Stomach (tissue), 9 donors: ENCODE results near the gene ZFAND5. TPM values are rescaled to one million over a fixed set of nuclear protein-coding genes. Genes with fewer than 3 reads are reported as not detected.
A peak's percentile ranks its signal among the peaks of the same experiment; 100 is the strongest.

Source experiments
- DNase-seq, 2 donors: peaks; one replicate each; pipeline versions ENCODE4 v3.0.0 to v3.0.0-alpha.2; 2013 to 2019
- H3K27ac ChIP-seq, 5 donors: fragments of 200-600 bp in 4 of 5; sonication (generic) in 4 of 5; one replicate each; pipeline ENCODE4 v1.5.1; 2013 to 2019; ENCODE audit warnings: mild to moderate bottlenecking in 1 of 5, moderate library complexity in 1 of 5
- H3K27me3 ChIP-seq, 3 donors: fragments of 200-600 bp; sonication (generic); one replicate each; pipeline ENCODE4 v1.5.1; 2017 to 2019; ENCODE audit warnings: mixed run types in 1 of 3
- H3K36me3 ChIP-seq, 4 donors: fragments of 200-600 bp; sonication (generic); 1 replicate in 3 of 4; 2 replicates in 1 of 4; pipeline ENCODE4 v1.5.1; 2016 to 2019
- H3K4me1 ChIP-seq, 4 donors: fragments of 200-600 bp; sonication (generic); one replicate each; pipeline ENCODE4 v1.5.1; 2016 to 2019
- H3K4me3 ChIP-seq, 4 donors: fragments of 200-600 bp; sonication (generic) in 3 of 4; one replicate each; pipeline ENCODE4 v1.5.1; 2016 to 2019; ENCODE audit warnings: mild to moderate bottlenecking in 1 of 4
- H3K9me3 ChIP-seq, 4 donors: fragments of 200-600 bp; sonication (generic); one replicate each; pipeline ENCODE4 v1.5.1; 2016 to 2019
- EP300 ChIP-seq: sonication (generic); formaldehyde crosslinking; IDR thresholded peaks from one replicate; pipeline ENCODE4 v1.6.1; 2017; ENCODE audit warnings: antibody characterized with exemption
- POLR2A ChIP-seq, 4 donors: fragments of 450-650 bp; IDR thresholded peaks; one replicate each; pipeline ENCODE4 v1.6.1; 2016; ENCODE audit warnings: antibody characterized with exemption in 4 of 4, control low read depth in 2 of 4, mild to moderate bottlenecking in 1 of 4, moderate library complexity in 1 of 4
- POLR2AphosphoS5 ChIP-seq, 3 donors: sonication (generic); formaldehyde crosslinking; IDR thresholded peaks; one replicate each; pipeline ENCODE4 v1.6.1; 2016; ENCODE audit warnings: antibody characterized with exemption in 3 of 3
- WGBS, 5 donors: extraction: QIAGEN DNeasy Blood & Tissue Kit in 3 of 5; methylation state at CpG; one replicate each; pipeline versions ENCODE4 v1.1.5 to v1.1.7; 2013 to 2018; 5-methylcytosine and 5-hydroxymethylcytosine counted together
- intact Hi-C: fragments of 100-400 bp; cut with DNase I; formaldehyde crosslinking; loops from one replicate; pipeline ENCODE4 v1.15.1; 2023; ENCODE audit warnings: low total_unique reads
- polyA plus RNA-seq, 3 donors: library from polyadenylated mRNA; stranded (reverse); fragments of 200-250 nt; gene quantifications; one replicate each; pipeline ENCODE4 v1.2.3, GENCODE V29; 2013
- total RNA-seq, 5 donors: library from RNA; depleted of rRNA; stranded (reverse); fragments of >200 nt; gene quantifications; one replicate each; pipeline versions ENCODE4 v1.1.0 to v1.2.3, GENCODE V29; 2014 to 2016
- TF ChIP-seq, protein P1 (sequence below), 7 experiments: fragments of 450-650 bp in 4 of 7; fragments of 200-600 bp in 3 of 7; sonication (generic) in 3 of 7; IDR thresholded peaks; one replicate each; pipeline ENCODE4 v1.5.1; 2016 to 2019; ENCODE audit warnings: antibody characterized with exemption in 7 of 7, control low read depth in 2 of 7, mild to moderate bottlenecking in 1 of 7
- donor health status: healthy with polysubstance abuse.
- donor health status: Bipolar disorder and iron deficiency.
- donor health status: healthy.

ZFAND5 gene
- total and polyA plus RNA-seq, 8 donors, result 63.4 to 644 (median 220) TPM

DNA sequence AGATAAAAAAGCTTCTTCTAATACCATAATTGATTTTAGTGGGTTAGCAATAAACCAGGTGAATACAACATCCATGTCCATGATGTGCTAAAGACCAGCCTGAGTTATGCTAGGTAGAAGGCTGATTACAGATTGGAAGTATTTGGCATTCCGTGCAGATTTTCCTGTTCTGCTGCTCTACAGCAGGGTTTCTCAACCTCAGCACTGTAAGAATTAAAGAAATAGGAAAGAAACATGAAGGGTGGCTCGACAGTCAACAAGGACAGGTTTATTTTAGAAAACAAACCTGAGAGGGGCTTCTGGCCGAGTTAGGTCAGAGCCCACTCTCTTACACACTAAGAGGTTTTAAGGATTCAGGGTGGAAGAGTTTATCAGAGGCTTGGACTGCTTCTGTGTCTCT lies 42.3 kb downstream of the ZFAND5 start:
- Histone ChIP-seq H3K27ac (no peak overlapping the region), H3K4me1 (peaks cover 0 to 7% (median 0%) of the 10 kb centered on the region in 4 donors), H3K4me3 (no peak overlapping the region), H3K27me3 (no peaks in the 10 kb centered on the region), H3K9me3 (no peaks in the 10 kb centered on the region), H3K36me3 (no peaks in the 10 kb centered on the region)
- 81 to 85% (median 84%) methylated on average over 3 of the region's 3 CpGs for WGBS, 5 donors
- intact Hi-C loops, result no loop called here
- TF ChIP-seq POLR2A (IDR thresholded peaks at IDR 0.05) (no peak), POLR2AphosphoS5 (IDR thresholded peaks at IDR 0.05) (no peak), EP300 (no peak)
- TF ChIP-seq, protein P1, sequence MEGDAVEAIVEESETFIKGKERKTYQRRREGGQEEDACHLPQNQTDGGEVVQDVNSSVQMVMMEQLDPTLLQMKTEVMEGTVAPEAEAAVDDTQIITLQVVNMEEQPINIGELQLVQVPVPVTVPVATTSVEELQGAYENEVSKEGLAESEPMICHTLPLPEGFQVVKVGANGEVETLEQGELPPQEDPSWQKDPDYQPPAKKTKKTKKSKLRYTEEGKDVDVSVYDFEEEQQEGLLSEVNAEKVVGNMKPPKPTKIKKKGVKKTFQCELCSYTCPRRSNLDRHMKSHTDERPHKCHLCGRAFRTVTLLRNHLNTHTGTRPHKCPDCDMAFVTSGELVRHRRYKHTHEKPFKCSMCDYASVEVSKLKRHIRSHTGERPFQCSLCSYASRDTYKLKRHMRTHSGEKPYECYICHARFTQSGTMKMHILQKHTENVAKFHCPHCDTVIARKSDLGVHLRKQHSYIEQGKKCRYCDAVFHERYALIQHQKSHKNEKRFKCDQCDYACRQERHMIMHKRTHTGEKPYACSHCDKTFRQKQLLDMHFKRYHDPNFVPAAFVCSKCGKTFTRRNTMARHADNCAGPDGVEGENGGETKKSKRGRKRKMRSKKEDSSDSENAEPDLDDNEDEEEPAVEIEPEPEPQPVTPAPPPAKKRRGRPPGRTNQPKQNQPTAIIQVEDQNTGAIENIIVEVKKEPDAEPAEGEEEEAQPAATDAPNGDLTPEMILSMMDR (IDR thresholded peaks at IDR 0.05), result no peak
- DNase-seq, result no peak

DNA sequence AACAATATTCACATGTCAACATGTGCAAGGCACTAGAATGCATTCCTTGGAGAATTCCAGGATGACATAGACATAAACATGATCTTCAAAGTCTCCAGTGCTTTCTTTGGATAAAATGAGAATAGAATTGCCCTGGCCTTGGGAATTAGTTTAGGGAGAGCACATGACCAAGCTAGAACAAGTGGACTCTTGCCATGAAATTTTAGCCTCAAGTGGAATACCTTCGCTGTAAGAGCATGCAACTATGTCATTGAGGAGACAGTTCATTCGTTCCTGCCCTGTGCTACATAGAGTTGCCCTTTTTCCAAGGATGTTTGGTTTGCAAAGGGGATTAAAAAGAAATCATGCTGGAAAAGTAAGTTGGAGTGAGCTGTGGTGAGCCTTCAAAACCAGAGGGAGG lies 42.7 kb downstream of the ZFAND5 start:
- TF ChIP-seq EP300 (no peak), POLR2A (IDR thresholded peaks at IDR 0.05) (no peak), POLR2AphosphoS5 (IDR thresholded peaks at IDR 0.05) (no peak)
- TF ChIP-seq, protein P1 (IDR thresholded peaks at IDR 0.05), result no peak
- Histone ChIP-seq H3K4me1 (peaks cover 0 to 7% (median 0%) of the 10 kb centered on the region in 4 donors), H3K27ac (no peak overlapping the region), H3K9me3 (no peaks in the 10 kb centered on the region), H3K27me3 (no peaks in the 10 kb centered on the region), H3K4me3 (no peak overlapping the region), H3K36me3 (no peaks in the 10 kb centered on the region)
- 61 to 89% (median 75%) methylated on average over 2 of the region's 2 CpGs for WGBS, 5 donors
- no peak for DNase-seq
- intact Hi-C loops, result no loop called here

DNA sequence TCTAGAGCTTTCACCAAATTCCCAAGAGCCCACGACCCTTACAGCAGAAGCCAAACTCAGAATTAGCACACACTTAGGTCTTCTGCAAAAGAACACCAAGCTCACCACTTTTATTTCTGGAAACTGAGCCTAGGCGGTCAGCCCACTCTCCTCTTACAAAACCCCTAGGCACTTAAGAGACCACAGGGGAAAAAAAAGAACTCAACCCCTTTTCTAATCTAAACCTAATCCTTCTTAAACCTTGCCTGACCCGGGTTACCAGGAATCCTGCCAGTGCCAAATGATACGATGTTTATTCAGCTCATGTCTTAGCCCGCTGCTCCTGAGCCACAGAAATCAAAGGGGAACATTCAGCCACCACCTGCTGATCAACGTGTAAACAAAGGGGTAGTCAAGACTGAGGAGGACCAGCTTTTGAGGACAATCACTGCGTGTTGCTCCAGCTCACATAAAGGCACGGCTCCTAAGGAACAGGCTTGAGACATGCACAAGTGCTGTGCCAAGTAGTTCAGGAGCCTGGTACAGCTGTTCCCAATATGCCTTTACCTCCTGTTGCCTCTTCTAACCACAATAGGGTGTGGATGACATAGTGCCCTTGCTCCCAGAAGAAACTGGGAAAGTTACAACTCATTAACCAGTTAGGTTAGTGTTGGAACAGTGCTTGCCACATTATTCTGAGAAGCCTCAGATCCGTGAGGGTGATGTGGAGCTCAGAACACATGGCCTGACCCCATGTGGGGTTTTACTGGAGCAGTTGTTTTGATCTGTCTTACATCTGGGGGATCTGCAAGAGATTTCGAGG lies 49.3 kb downstream of the ZFAND5 start:
- WGBS, 5 donors, result 4 to 19% (median 12%) methylated on average over 9 to 10 of the region's 10 CpGs
- Histone ChIP-seq H3K27ac (peak overlapping the region; percentile 86 to 93 (median 90)), H3K27me3 (no peaks in the 10 kb centered on the region), H3K4me1 (peaks cover 36 to 53% (median 45%) of the 10 kb centered on the region in 4 donors), H3K9me3 (no peaks in the 10 kb centered on the region), H3K4me3 (peak overlapping the region in 2 of 4 donors; percentile 12 to 23), H3K36me3 (no peaks in the 10 kb centered on the region)
- TF ChIP-seq POLR2AphosphoS5 (IDR thresholded peaks at IDR 0.05), result peak; percentile 51 to 90 (median 89)
- TF ChIP-seq POLR2A (IDR thresholded peaks at IDR 0.05), result no peak
- intact Hi-C loops, result no loop called here
- peak; percentile 76 to 81 for DNase-seq

DNA sequence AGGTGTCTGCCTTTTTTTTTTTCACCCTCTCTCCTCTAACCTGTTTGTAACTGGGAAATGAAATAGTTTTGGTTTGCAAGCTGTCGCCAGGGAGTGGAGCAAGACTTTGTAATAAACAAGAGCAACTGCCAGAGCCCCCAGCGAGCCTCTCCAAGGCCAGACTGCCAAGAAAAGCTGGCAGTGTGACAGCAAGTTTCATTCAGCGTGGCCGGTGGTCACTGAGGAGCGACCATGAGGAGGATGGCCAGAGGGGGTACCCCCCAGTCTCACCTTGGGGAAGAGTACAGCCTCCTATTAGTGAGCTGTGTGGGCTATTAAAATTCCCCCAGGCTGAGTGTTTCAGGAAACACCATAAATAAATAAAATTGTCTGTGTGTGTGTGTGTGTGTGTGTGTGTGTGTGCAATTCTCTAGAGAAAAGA lies 49.9 kb downstream of the ZFAND5 start:
- H3K27ac ChIP-seq, result peak overlapping the region; percentile 86 to 93 (median 90)
- no peaks in the 10 kb centered on the region for H3K9me3 ChIP-seq
- peak; percentile 74 to 87 for DNase-seq
- TF ChIP-seq POLR2AphosphoS5 (IDR thresholded peaks at IDR 0.05) (peak in 2 of 3 donors; percentile 22 to 49), POLR2A (IDR thresholded peaks at IDR 0.05) (no peak)
- H3K4me3 ChIP-seq, result peak overlapping the region; percentile 6 to 23 (median 12)
- peaks cover 36 to 58% (median 45%) of the 10 kb centered on the region in 4 donors for H3K4me1 ChIP-seq
- no peaks in the 10 kb centered on the region for H3K36me3 ChIP-seq
- intact Hi-C loops, result no loop called here
- H3K27me3 ChIP-seq, result no peaks in the 10 kb centered on the region
- WGBS, 5 donors, result 5 to 14% (median 9%) methylated on average over 5 of the region's 5 CpGs

DNA sequence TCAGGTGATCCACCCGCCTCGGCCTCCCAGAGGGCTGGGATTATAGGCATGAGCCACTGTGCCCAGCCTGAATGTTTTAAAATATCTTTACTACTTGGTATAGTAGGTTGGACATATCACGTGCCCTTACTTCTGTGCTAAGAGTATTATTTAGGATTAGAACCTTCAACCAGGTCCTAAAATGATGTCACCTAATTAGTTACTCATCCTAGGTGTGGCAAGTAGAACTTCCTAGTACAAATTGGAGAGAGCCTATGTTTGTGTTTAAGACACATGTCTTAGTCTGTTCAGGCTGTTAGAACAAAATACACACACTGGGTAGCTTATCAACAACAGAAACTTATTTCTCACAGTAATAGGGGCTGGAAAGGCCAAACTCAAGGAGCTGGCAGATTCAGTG lies 51.5 kb downstream of the ZFAND5 start:
- intact Hi-C loops, result no loop called here
- Histone ChIP-seq H3K4me1 (peaks cover 36 to 67% (median 45%) of the 10 kb centered on the region in 4 donors), H3K4me3 (no peak overlapping the region), H3K9me3 (no peaks in the 10 kb centered on the region), H3K27ac (peak overlapping the region; percentile 83 to 92 (median 87)), H3K36me3 (no peaks in the 10 kb centered on the region), H3K27me3 (no peaks in the 10 kb centered on the region)
- DNase-seq, result no peak
- WGBS, 5 donors, result 86 to 96% (median 92%) methylated on average over 3 of the region's 3 CpGs
- TF ChIP-seq, protein P1 (IDR thresholded peaks at IDR 0.05), result no peak
- no peak for TF ChIP-seq EP300
- no peak for TF ChIP-seq POLR2AphosphoS5 (IDR thresholded peaks at IDR 0.05)
- no peak for TF ChIP-seq POLR2A (IDR thresholded peaks at IDR 0.05)
